HepG2 (cell line): ENCODE measurements around the gene RSL1D1. TPM values are rescaled to one million over a fixed set of nuclear protein-coding genes. Genes with fewer than 3 reads are reported as not detected.

Experiments
- CCAR2 ChIP-seq: fragments of 200-400 bp; formaldehyde crosslinking; optimal IDR thresholded peaks from 2 replicates; pipeline ENCODE3; 2018; ENCODE audit warnings: low read depth, mild to moderate bottlenecking, low read length, moderate library complexity
- GFI1 ChIP-seq: sonication (generic); formaldehyde crosslinking; IDR thresholded peaks from 2 replicates; pipeline ENCODE4 v1.5.0; 2020; ENCODE audit warnings: missing genetic modification reagents, mild to moderate bottlenecking, borderline replicate concordance
- HCFC1 ChIP-seq: fragments of 150-350 bp; IDR thresholded peaks from 2 replicates; pipeline ENCODE4 v1.6.1; 2014; ENCODE audit warnings: low read depth, low read length
- KLF15 ChIP-seq: sonication (generic); formaldehyde crosslinking; IDR thresholded peaks from 2 replicates; pipeline ENCODE4 v1.8.1; 2023; ENCODE audit warnings: borderline replicate concordance, mild to moderate bottlenecking, inconsistent platforms, missing genetic modification reagents, mixed read lengths
- NFIB ChIP-seq: sonication (generic); formaldehyde crosslinking; IDR thresholded peaks from 2 replicates; pipeline ENCODE4 v1.9.0; 2021; ENCODE audit warnings: missing genetic modification reagents, mild to moderate bottlenecking, borderline replicate concordance
- NRL ChIP-seq: sonication (generic); formaldehyde crosslinking; IDR thresholded peaks from 2 replicates; pipeline ENCODE4 v1.5.0; 2020; ENCODE audit warnings: missing genetic modification reagents, mild to moderate bottlenecking, moderate library complexity, borderline replicate concordance
- PPARG ChIP-seq: conservative IDR thresholded peaks from 2 replicates; pipeline ENCODE4 v1.6.1; 2016; ENCODE audit warnings: missing biosample characterization, missing genetic modification reagents
- SALL1 ChIP-seq: sonication (generic); formaldehyde crosslinking; IDR thresholded peaks from 2 replicates; pipeline ENCODE4 v1.8.0; 2022; ENCODE audit warnings: mild to moderate bottlenecking, missing genetic modification reagents
- SCMH1 ChIP-seq: sonication (generic); formaldehyde crosslinking; IDR thresholded peaks from 2 replicates; pipeline ENCODE4 v1.9.0; 2021; ENCODE audit warnings: missing genetic modification reagents, mild to moderate bottlenecking, borderline replicate concordance
- ZNF136 ChIP-seq: sonication (generic); formaldehyde crosslinking; IDR thresholded peaks from 2 replicates; pipeline ENCODE4 v1.8.1; 2022; ENCODE audit warnings: low read depth, mild to moderate bottlenecking, moderate library complexity, missing genetic modification reagents
- ZNF232 ChIP-seq: sonication (generic); formaldehyde crosslinking; IDR thresholded peaks from 2 replicates; pipeline ENCODE4 v1.4.0; 2020; ENCODE audit warnings: missing genetic modification reagents, borderline replicate concordance
- ZNF678 ChIP-seq: sonication (generic); formaldehyde crosslinking; IDR thresholded peaks from 2 replicates; pipeline ENCODE4 v1.4.0; 2020; ENCODE audit warnings: mild to moderate bottlenecking, missing genetic modification reagents
- ZNF703 ChIP-seq: sonication (generic); formaldehyde crosslinking; IDR thresholded peaks from 2 replicates; pipeline ENCODE4 v1.5.1; 2020; ENCODE audit warnings: missing genetic modification reagents, mild to moderate bottlenecking, moderate library complexity, borderline replicate concordance
- ZNF792 ChIP-seq: IDR thresholded peaks from 2 replicates; pipeline ENCODE4 v1.6.1; 2016
- ZNF839 ChIP-seq: sonication (generic); formaldehyde crosslinking; IDR thresholded peaks from 2 replicates; pipeline ENCODE4 v1.4.0; 2020; ENCODE audit warnings: missing genetic modification reagents, mild to moderate bottlenecking, borderline replicate concordance
- polyA plus RNA-seq, 8 experiments: library from polyadenylated mRNA; depleted of rRNA in 3 of 8; stranded (reverse) in 7 of 8; unstranded in 1 of 8; fragments of >200 nt; fragmentation: Illumina TruSeq in 4 of 8; extraction: Trizol in 4 of 8; gene quantifications; 2 replicates each; pipeline versions ENCODE4 v1.2.1 to v1.2.3, GENCODE V29; 2011 to 2016; ENCODE audit warnings: low read depth in 4 of 8, missing spikeins in 1 of 8, mixed read lengths in 1 of 8; ENCODE audit not compliant: insufficient read depth in 1 of 8
- total RNA-seq, 5 experiments: library from RNA; depleted of rRNA; stranded (reverse); fragments of >200 nt; fragmentation: Illumina TruSeq; extraction: Trizol; gene quantifications; 2 replicates each; pipeline ENCODE4 v1.2.3, GENCODE V29; 2016; ENCODE audit warnings: low read depth in 1 of 5
- TF ChIP-seq, protein P1 (sequence below): sonication (generic); formaldehyde crosslinking; IDR thresholded peaks from 2 replicates; pipeline ENCODE4 v1.4.0; 2020; ENCODE audit warnings: missing genetic modification reagents
- TF ChIP-seq, protein P2 (sequence below): sonication (generic); formaldehyde crosslinking; IDR thresholded peaks from 2 replicates; pipeline ENCODE4 v1.4.0; 2020; ENCODE audit warnings: missing genetic modification reagents
- TF ChIP-seq, protein P3 (sequence below): sonication (generic); formaldehyde crosslinking; IDR thresholded peaks from 2 replicates; pipeline ENCODE4 v1.4.0; 2020; ENCODE audit warnings: missing genetic modification reagents
- TF ChIP-seq, protein P4 (sequence below): IDR thresholded peaks from 2 replicates; pipeline ENCODE4 v1.6.1; 2016; ENCODE audit warnings: missing genetic modification reagents, missing compliant biosample characterization
- TF ChIP-seq, protein P5 (sequence below): sonication (generic); formaldehyde crosslinking; IDR thresholded peaks from 2 replicates; pipeline ENCODE4 v1.5.1; 2020; ENCODE audit warnings: missing genetic modification reagents, mild to moderate bottlenecking, borderline replicate concordance

RSL1D1 gene
- total and polyA plus RNA-seq, 2 of the 13 experiments (the other 11 are each of a cell fraction or from before 2014, with no cell fraction given), result 187 to 343 TPM

DNA sequence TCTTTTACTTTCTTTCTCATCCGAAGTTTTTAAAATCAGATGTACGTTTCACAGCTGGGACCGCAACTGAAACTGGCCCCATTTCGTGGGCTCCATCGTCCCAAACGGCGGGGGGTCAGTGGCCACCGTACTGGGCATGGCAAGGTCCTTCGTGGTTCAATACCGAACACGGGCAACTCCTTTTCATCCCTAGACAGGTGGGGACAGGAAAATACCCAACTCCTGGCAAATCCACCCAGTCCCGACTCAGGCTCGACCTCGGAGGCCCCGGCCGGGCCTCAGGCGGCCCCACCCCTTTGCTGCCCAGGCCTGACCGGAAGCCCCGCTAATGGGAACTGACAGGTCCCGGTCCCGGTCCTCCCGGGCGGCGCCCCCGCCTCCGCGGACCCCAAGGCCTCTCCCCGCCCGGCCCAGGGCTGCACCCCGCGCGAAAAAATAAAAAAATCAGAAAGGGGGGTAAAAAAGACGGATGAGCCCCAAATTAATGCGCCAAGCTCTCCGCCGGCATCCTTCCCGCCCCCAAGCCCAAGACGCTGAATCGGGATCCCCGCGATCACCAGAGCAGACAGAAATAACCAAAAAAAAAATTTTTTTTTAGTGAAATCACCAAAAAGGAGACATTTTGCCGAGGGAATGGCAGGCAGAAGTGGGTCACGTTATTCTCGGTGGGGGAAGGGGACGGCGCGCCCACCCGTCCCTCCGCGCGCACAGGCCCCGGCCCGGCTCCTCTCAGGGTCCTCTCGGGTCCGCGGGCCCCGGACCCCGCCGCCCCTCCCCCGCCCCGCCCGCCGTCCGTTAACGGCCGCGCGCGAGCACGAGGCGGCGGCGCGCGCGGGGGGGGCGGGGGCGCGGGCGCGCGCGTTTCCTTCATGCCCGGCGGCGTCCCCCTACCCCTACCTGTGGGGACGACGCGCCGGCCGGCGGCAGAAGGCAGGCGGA lies 54.8 kb downstream of the RSL1D1 start (continued):
- peak; percentile 61 for TF ChIP-seq NRL (CRISPR knock-in tag)
- TF ChIP-seq SALL1 (CRISPR knock-in tag), result peak; percentile 57; the same call in 1 of the 2 replicates
- TF ChIP-seq ZNF703 (CRISPR knock-in tag), result 0 out of 2 replicates have a peak, but pooled peaks have one; percentile 89
- TF ChIP-seq HCFC1, result 0 out of 2 replicates have a peak, but pooled peaks have one; percentile 13
- TF ChIP-seq ZNF232 (CRISPR knock-in tag), result peak; percentile 64
- TF ChIP-seq PPARG (CRISPR knock-in tag), result peak; percentile 15; the same call in 1 of the 2 replicates
- TF ChIP-seq NFIB (CRISPR knock-in tag), result no peak
- TF ChIP-seq ZNF136 (CRISPR knock-in tag), result 0 out of 2 replicates have a peak, but pooled peaks have one; percentile 79
- TF ChIP-seq, protein P1, sequence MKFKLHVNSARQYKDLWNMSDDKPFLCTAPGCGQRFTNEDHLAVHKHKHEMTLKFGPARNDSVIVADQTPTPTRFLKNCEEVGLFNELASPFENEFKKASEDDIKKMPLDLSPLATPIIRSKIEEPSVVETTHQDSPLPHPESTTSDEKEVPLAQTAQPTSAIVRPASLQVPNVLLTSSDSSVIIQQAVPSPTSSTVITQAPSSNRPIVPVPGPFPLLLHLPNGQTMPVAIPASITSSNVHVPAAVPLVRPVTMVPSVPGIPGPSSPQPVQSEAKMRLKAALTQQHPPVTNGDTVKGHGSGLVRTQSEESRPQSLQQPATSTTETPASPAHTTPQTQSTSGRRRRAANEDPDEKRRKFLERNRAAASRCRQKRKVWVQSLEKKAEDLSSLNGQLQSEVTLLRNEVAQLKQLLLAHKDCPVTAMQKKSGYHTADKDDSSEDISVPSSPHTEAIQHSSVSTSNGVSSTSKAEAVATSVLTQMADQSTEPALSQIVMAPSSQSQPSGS (CRISPR knock-in tag), result no peak
- TF ChIP-seq, protein P2, sequence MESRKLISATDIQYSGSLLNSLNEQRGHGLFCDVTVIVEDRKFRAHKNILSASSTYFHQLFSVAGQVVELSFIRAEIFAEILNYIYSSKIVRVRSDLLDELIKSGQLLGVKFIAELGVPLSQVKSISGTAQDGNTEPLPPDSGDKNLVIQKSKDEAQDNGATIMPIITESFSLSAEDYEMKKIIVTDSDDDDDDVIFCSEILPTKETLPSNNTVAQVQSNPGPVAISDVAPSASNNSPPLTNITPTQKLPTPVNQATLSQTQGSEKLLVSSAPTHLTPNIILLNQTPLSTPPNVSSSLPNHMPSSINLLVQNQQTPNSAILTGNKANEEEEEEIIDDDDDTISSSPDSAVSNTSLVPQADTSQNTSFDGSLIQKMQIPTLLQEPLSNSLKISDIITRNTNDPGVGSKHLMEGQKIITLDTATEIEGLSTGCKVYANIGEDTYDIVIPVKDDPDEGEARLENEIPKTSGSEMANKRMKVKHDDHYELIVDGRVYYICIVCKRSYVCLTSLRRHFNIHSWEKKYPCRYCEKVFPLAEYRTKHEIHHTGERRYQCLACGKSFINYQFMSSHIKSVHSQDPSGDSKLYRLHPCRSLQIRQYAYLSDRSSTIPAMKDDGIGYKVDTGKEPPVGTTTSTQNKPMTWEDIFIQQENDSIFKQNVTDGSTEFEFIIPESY (CRISPR knock-in tag), result no peak
- TF ChIP-seq GFI1 (CRISPR knock-in tag), result peak; percentile 59; the same call in 1 of the 2 replicates
- peak; percentile 79; the same call in 1 of the 2 replicates for TF ChIP-seq KLF15 (CRISPR knock-in tag)
- TF ChIP-seq ZNF678 (CRISPR knock-in tag), result no peak; the same call in none of the 2 replicates
- TF ChIP-seq, protein P3, sequence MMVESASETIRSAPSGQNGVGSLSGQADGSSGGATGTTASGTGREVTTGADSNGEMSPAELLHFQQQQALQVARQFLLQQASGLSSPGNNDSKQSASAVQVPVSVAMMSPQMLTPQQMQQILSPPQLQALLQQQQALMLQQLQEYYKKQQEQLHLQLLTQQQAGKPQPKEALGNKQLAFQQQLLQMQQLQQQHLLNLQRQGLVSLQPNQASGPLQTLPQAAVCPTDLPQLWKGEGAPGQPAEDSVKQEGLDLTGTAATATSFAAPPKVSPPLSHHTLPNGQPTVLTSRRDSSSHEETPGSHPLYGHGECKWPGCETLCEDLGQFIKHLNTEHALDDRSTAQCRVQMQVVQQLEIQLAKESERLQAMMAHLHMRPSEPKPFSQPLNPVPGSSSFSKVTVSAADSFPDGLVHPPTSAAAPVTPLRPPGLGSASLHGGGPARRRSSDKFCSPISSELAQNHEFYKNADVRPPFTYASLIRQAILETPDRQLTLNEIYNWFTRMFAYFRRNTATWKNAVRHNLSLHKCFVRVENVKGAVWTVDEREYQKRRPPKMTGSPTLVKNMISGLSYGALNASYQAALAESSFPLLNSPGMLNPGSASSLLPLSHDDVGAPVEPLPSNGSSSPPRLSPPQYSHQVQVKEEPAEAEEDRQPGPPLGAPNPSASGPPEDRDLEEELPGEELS (CRISPR knock-in tag), result peak; percentile 45; the same call in 1 of the 2 replicates
- TF ChIP-seq, protein P4, sequence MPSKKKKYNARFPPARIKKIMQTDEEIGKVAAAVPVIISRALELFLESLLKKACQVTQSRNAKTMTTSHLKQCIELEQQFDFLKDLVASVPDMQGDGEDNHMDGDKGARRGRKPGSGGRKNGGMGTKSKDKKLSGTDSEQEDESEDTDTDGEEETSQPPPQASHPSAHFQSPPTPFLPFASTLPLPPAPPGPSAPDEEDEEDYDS, result no peak
- TF ChIP-seq, protein P5, sequence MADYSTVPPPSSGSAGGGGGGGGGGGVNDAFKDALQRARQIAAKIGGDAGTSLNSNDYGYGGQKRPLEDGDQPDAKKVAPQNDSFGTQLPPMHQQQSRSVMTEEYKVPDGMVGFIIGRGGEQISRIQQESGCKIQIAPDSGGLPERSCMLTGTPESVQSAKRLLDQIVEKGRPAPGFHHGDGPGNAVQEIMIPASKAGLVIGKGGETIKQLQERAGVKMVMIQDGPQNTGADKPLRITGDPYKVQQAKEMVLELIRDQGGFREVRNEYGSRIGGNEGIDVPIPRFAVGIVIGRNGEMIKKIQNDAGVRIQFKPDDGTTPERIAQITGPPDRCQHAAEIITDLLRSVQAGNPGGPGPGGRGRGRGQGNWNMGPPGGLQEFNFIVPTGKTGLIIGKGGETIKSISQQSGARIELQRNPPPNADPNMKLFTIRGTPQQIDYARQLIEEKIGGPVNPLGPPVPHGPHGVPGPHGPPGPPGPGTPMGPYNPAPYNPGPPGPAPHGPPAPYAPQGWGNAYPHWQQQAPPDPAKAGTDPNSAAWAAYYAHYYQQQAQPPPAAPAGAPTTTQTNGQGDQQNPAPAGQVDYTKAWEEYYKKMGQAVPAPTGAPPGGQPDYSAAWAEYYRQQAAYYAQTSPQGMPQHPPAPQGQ (CRISPR knock-in tag), result no peak
- no peak for TF ChIP-seq CCAR2
- no peak for TF ChIP-seq SCMH1 (CRISPR knock-in tag)
- TF ChIP-seq ZNF839, result 0 out of 2 replicates have a peak, but pooled peaks have one; percentile 23
- TF ChIP-seq ZNF792 (CRISPR knock-in tag), result 0 out of 2 replicates have a peak, but pooled peaks have one; percentile 40
